ENCODE data around the gene NCK1. TPM values are rescaled to one million over a fixed set of nuclear protein-coding genes. Genes with fewer than 3 reads are reported as not detected.

Gene NCK1
- total RNA-seq, 1 experiment from 2014 or later, result 25.6 TPM

DNA sequence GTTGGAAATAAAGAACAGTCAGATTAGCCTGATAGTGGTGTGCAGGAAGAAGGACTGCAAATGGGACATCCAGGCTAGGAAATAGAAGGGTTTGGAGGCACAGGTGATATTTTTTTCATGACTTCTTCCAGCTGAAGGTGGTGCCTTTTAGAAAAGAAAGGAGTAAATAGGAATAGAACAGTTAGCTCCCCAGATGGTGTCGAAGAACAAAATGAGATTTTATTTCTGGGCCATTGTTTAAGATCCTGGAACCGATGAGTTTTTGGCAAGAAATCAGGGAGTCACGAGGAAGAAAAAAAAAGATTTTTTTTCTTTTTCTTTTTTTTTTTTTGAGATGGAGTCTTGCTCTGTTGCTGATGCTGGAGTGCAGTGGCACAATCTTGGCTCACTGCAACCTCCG lies 9.8 kb upstream of the NCK1 start:
- DNase-seq (ENCODE audit: low read depth, low spot score), result no peak
- no TSS peak for BruUV-seq (replicated peaks)
- no peaks in the 10 kb centered on the region for H3K27me3 ChIP-seq (ENCODE audit: insufficient read depth, low read length)
- ATAC-seq, result no peak
- ChIA-PET CTCF (no interaction called here), RAD21 (ENCODE audit: low non-redundant PET in 1 of 2, low total read pairs in 2 of 2, uncharacterized antibody in 2 of 2, unreplicated experiment in 2 of 2) (no interaction called here), POLR2A (interaction anchor here (2.3 kb wide), 1 partner anchor 9 kb away, joined by 13 read pairs; the partner anchor contains the start of gene NCK1)
- no peak overlapping the region for H3K4me2 ChIP-seq (ENCODE audit: low read length)
- H3K27ac ChIP-seq (ENCODE audit: low read depth, low read length), result no peak overlapping the region
- no peaks in the 10 kb centered on the region for H3K36me3 ChIP-seq (ENCODE audit: control insufficient read depth in 1 of 2, insufficient read depth in 2 of 2, low read length in 2 of 2)
- no peak overlapping the region for H3K9ac ChIP-seq (ENCODE audit: low read length)
- no peaks in the 10 kb centered on the region for H4K20me1 ChIP-seq (ENCODE audit: insufficient read depth)
- H3K4me1 ChIP-seq (ENCODE audit: control insufficient read depth in 1 of 2, insufficient read depth in 2 of 2, low read length in 2 of 2), result no peaks in the 10 kb centered on the region
- H3K4me3 ChIP-seq (replicated peaks in 1 of 2; ENCODE audit: low read depth in 1 of 2, low read length in 2 of 2), result no peak overlapping the region
- no peak overlapping the region for H2AFZ ChIP-seq (ENCODE audit: low read depth, low read length, poor library complexity, severe bottlenecking)
- intact Hi-C loops (cut with micrococcal nuclease), result no loop called here
- no peak for TF ChIP-seq ZBTB33 (IDR thresholded peaks at IDR 0.05; ENCODE audit: extremely low read depth, insufficient replicate concordance, low read length)
- TF ChIP-seq ATF3 (IDR thresholded peaks at IDR 0.05), result no peak
- no peak for TF ChIP-seq SRF (IDR thresholded peaks at IDR 0.05; ENCODE audit: low read depth)
- no peak for TF ChIP-seq CBX3 (IDR thresholded peaks at IDR 0.05; ENCODE audit: low read depth)
- H3K79me2 ChIP-seq (ENCODE audit: insufficient read depth, low read length), result peaks cover 7% of the 10 kb centered on the region; the same call in 1 of the 2 replicates
- H3K9me3 ChIP-seq (ENCODE audit: control insufficient read depth in 1 of 2, insufficient read depth in 1 of 2, low read depth in 1 of 2, low read length in 2 of 2), result no peaks in the 10 kb centered on the region
- H3K9me2 ChIP-seq (ENCODE audit: insufficient read depth), result no peaks in the 10 kb centered on the region

- ChIA-PET RAD21 (ENCODE audit: low non-redundant PET in 1 of 2, low total read pairs in 2 of 2, uncharacterized antibody in 2 of 2, unreplicated experiment in 2 of 2) (no interaction called here), CTCF (no interaction called here), POLR2A (interaction anchor here (1.2 kb wide), 1 partner anchor 25 kb away, joined by 3 read pairs; no protein-coding TSS in a partner anchor)
- H3K4me1 ChIP-seq (ENCODE audit: control insufficient read depth in 1 of 2, insufficient read depth in 2 of 2, low read length in 2 of 2), result peaks cover 6 to 13% of the 10 kb centered on the region in 2 experiments; a peak in 3 of 4 replicates
- no peaks in the 10 kb centered on the region for H3K9me3 ChIP-seq (ENCODE audit: control insufficient read depth in 1 of 2, insufficient read depth in 1 of 2, low read depth in 1 of 2, low read length in 2 of 2)
- DNase-seq (ENCODE audit: low read depth, low spot score) (no peak), ATAC-seq (no peak)
- no peaks in the 10 kb centered on the region for H3K9me2 ChIP-seq (ENCODE audit: insufficient read depth)
- TF ChIP-seq MAX (IDR thresholded peaks at IDR 0.05), result no peak
- no peak for TF ChIP-seq SRF (IDR thresholded peaks at IDR 0.05; ENCODE audit: low read depth)
- no peak for TF ChIP-seq JUND (IDR thresholded peaks at IDR 0.05)
- TF ChIP-seq EZH2phosphoT487 (IDR thresholded peaks at IDR 0.05; ENCODE audit: borderline replicate concordance), result no peak
- TF ChIP-seq POLR2A (IDR thresholded peaks at IDR 0.05; ENCODE audit: borderline replicate concordance, extremely low read depth, insufficient read depth, insufficient read length), result no peak
- TF ChIP-seq RAD21 (IDR thresholded peaks at IDR 0.05; ENCODE audit: low read depth), result no peak
- no peak for TF ChIP-seq EZH2 (IDR thresholded peaks at IDR 0.05)
- intact Hi-C loops (cut with micrococcal nuclease), result no loop called here
- no peak overlapping the region for H2AFZ ChIP-seq (ENCODE audit: low read depth, low read length, poor library complexity, severe bottlenecking)
- H4K20me1 ChIP-seq (ENCODE audit: insufficient read depth), result no peaks in the 10 kb centered on the region
- no peaks in the 10 kb centered on the region for H3K36me3 ChIP-seq (ENCODE audit: control insufficient read depth in 1 of 2, insufficient read depth in 2 of 2, low read length in 2 of 2)
- BruUV-seq (replicated peaks), result no TSS peak
- H3K27ac ChIP-seq (ENCODE audit: low read depth, low read length), result no peak overlapping the region
- H3K9ac ChIP-seq (ENCODE audit: low read length), result no peak overlapping the region
- peaks cover 7% of the 10 kb centered on the region for H3K79me2 ChIP-seq (ENCODE audit: insufficient read depth, low read length)
- no peak overlapping the region for H3K4me2 ChIP-seq (ENCODE audit: low read length)
- no peaks in the 10 kb centered on the region for H3K27me3 ChIP-seq (ENCODE audit: insufficient read depth, low read length)
- H3K4me3 ChIP-seq (replicated peaks in 1 of 2; ENCODE audit: low read depth in 1 of 2, low read length in 2 of 2), result no peak overlapping the region
These were observed 5.3 kb upstream of the NCK1 start for GRCh38 chr3:136856665-136857064.
